Progenitor cell of endocrine pancreas (in vitro differentiated cells): Measurements from ENCODE around the gene MAFG. TPM values are rescaled to one million over a fixed set of nuclear protein-coding genes. Genes with fewer than 3 reads are reported as not detected.

Experiments
- DNase-seq: peaks from one replicate; pipeline ENCODE4 v3.0.0; 2021; ENCODE audit warnings: low spot score; ENCODE audit not compliant: unreplicated experiment
- H3K27ac Mint-ChIP-seq: 2 replicates; pipeline ENCODE4 v1.8.0; 2021; ENCODE audit warnings: mild to moderate bottlenecking, moderate library complexity, mixed read lengths
- H3K27me3 Mint-ChIP-seq: 2 replicates; pipeline ENCODE4 v1.8.0; 2021; ENCODE audit warnings: mixed read lengths
- H3K36me3 Mint-ChIP-seq: 2 replicates; pipeline ENCODE4 v1.8.0; 2022; ENCODE audit warnings: mixed read lengths; ENCODE audit not compliant: insufficient read depth
- H3K4me1 Mint-ChIP-seq: 2 replicates; pipeline ENCODE4 v1.8.0; 2021; ENCODE audit warnings: low read depth, mixed read lengths
- H3K4me3 Mint-ChIP-seq: 2 replicates; pipeline ENCODE4 v1.8.0; 2021; ENCODE audit warnings: low read depth, mild to moderate bottlenecking, moderate library complexity, mixed read lengths
- H3K9me3 Mint-ChIP-seq: 2 replicates; pipeline ENCODE4 v1.8.0; 2021; ENCODE audit warnings: low read depth, mixed read lengths
- total RNA-seq: library from RNA; stranded (reverse); gene quantifications from 2 replicates; pipeline ENCODE4 v1.2.1, GENCODE V29; 2021
- TF ChIP-seq, protein P1 (sequence below): fragments of 200-600 bp; sonication (generic); IDR thresholded peaks from one replicate; pipeline ENCODE4 v1.5.0; 2021; ENCODE audit warnings: antibody characterized with exemption, mild to moderate bottlenecking; ENCODE audit not compliant: unreplicated experiment

MAFG gene
- total RNA-seq, 1 donor from 2014 or later, result 29.5 TPM

DNA sequence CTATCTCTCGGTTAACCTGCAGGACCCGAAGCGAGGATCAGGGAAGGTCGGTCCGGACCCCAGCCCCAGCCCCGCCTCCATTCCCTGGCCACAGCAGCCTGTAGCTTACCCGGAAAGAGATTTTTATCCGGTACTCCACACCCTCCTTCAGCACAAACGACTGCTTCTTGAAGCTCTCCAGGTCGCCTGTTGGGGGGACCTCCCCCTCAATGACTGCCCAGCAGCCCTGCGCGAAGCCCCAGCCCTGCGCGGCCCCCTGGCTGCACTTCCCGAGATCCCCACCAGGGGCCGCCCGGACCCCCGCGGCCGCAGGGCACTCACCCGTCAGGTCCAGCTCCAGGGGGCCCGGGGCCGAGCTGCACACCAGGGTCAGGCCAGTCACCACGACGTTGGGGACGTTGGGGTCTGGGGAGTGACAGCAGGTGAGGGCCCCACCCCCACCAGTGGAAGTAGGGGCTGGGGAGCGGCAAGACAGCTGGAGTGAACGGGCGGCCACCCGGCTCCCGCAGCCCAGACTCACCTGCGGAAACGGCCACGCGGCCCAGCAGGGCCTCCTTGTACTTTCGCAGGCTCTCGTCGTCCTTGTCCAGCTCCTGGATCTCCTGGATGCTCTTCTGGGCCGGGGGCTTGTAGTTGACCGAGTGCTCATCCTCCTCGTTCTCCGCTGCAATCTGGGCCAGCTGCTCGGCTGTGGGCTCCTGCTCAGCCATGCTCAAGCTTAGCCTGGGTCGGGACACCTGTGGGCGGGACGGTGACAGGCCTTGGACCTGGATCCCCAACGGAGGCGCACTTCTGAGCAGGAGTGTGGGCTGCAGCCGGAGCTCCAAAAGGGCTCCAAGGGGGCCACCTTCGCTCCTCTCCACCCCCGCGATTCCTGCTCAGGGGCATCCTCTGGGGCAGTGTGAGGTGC lies 58.1 kb downstream of the MAFG start:
- TF ChIP-seq, protein P1, sequence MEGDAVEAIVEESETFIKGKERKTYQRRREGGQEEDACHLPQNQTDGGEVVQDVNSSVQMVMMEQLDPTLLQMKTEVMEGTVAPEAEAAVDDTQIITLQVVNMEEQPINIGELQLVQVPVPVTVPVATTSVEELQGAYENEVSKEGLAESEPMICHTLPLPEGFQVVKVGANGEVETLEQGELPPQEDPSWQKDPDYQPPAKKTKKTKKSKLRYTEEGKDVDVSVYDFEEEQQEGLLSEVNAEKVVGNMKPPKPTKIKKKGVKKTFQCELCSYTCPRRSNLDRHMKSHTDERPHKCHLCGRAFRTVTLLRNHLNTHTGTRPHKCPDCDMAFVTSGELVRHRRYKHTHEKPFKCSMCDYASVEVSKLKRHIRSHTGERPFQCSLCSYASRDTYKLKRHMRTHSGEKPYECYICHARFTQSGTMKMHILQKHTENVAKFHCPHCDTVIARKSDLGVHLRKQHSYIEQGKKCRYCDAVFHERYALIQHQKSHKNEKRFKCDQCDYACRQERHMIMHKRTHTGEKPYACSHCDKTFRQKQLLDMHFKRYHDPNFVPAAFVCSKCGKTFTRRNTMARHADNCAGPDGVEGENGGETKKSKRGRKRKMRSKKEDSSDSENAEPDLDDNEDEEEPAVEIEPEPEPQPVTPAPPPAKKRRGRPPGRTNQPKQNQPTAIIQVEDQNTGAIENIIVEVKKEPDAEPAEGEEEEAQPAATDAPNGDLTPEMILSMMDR, result peak; percentile 97
- H3K27ac Mint-ChIP-seq, result peak overlapping the region; percentile 89
- DNase-seq, result peak; percentile 65

DNA sequence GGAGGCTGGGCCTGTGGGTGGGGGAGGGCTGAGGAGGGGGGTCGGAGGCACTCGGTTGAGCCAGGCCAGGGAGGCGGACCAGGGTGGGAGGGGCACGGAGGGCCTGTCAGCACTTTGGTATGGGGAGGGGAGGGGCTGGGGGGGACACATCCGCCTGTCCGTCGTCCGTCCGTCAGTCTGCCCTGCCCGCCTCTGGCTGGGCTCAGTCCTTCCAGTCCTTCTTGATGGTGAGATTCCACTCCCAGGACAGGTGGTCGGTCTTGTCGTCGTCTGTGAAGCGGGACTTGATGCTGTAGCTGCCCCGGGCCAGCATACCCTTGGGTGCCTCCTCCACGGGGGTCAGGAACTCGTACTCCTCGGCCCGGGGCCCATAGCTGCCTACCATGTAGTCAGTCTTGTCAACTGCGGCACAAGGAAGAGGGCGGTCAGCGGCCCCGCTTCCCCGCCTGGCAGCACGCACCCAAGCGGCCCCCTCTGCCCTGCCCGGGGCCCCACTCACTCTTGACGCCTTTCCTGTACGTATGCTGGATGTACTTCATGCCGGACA lies 58.8 kb downstream of the MAFG start:
- Mint-ChIP-seq H3K27ac (peak overlapping the region; percentile 33), H3K4me1 (peaks cover 5% of the 10 kb centered on the region), H3K36me3 (peaks cover 3% of the 10 kb centered on the region), H3K27me3 (no peaks in the 10 kb centered on the region), H3K4me3 (no peak overlapping the region), H3K9me3 (no peaks in the 10 kb centered on the region)
- TF ChIP-seq, protein P1, result no peak
- DNase-seq, result no peak

More for the DNA sequence above, 58.1 kb downstream of the MAFG start:
- H3K9me3 Mint-ChIP-seq, result no peaks in the 10 kb centered on the region
- peak overlapping the region; percentile 79 for H3K4me3 Mint-ChIP-seq
- H3K27me3 Mint-ChIP-seq, result no peaks in the 10 kb centered on the region
- H3K4me1 Mint-ChIP-seq, result peaks cover 5% of the 10 kb centered on the region
- H3K36me3 Mint-ChIP-seq, result peaks cover 3% of the 10 kb centered on the region

Other genes with a start within 250 kb of the MAFG start
- 42.1 TPM in 2 replicates for gene ARL16, start 243.9 kb downstream of the MAFG start, total RNA-seq
- 127 and 141 TPM in 2 replicates for gene HGS, start 243.7 kb downstream of the MAFG start, total RNA-seq
- 63.6 and 63.9 TPM in 2 replicates for gene MRPL12, start 224.4 kb downstream of the MAFG start, total RNA-seq
- 36.9 and 40.9 TPM in 2 replicates for gene SLC25A10, start 215.5 kb downstream of the MAFG start, total RNA-seq
- 2.1 and 2.2 TPM in 2 replicates for gene GCGR, start 123.6 kb downstream of the MAFG start, total RNA-seq
- 138 and 157 TPM in 2 replicates for gene MCRIP1, start 94.4 kb downstream of the MAFG start, total RNA-seq
- not detected in 2 replicates for gene PPP1R27, start 92.7 kb downstream of the MAFG start, total RNA-seq
- 467 and 484 TPM in 2 replicates for gene P4HB, start 67.2 kb downstream of the MAFG start, total RNA-seq
- 239 and 248 TPM in 2 replicates for gene ARHGDIA, start 56.4 kb downstream of the MAFG start, total RNA-seq
- 98.9 and 99.7 TPM in 2 replicates for gene ALYREF, start 36.1 kb downstream of the MAFG start, total RNA-seq
- 137 and 139 TPM in 2 replicates for gene ANAPC11, start 36.0 kb downstream of the MAFG start, total RNA-seq
- gene NPB, start 25.5 kb downstream of the MAFG start, total RNA-seq, result 0.78 and 1.7 TPM in 2 replicates
- 93.2 and 95.2 TPM in 2 replicates for gene PCYT2, start 16.3 kb downstream of the MAFG start, total RNA-seq
- gene SIRT7, start 9.6 kb downstream of the MAFG start, total RNA-seq, result 32.4 and 34.0 TPM in 2 replicates
- gene PYCR1, start 9.6 kb upstream of the MAFG start, total RNA-seq, result 65.0 and 65.6 TPM in 2 replicates
- not detected in 2 replicates for gene MYADML2, start 19.5 kb upstream of the MAFG start, total RNA-seq
- 0.60 and 1.3 TPM in 2 replicates for gene NOTUM, start 33.5 kb upstream of the MAFG start, total RNA-seq
- 55.5 and 55.7 TPM in 2 replicates for gene ASPSCR1, start 49.9 kb upstream of the MAFG start, total RNA-seq
- gene CENPX, start 95.1 kb upstream of the MAFG start, total RNA-seq, result 64.1 and 66.2 TPM in 2 replicates
- 39.4 and 43.7 TPM in 2 replicates for gene LRRC45, start 95.6 kb upstream of the MAFG start, total RNA-seq
- 25.2 and 26.2 TPM in 2 replicates for gene RAC3, start 103.9 kb upstream of the MAFG start, total RNA-seq
- 72.2 and 77.6 TPM in 2 replicates for gene DCXR, start 110.0 kb upstream of the MAFG start, total RNA-seq
- 60.1 and 65.5 TPM in 2 replicates for gene RFNG, start 124.1 kb upstream of the MAFG start, total RNA-seq
- 134 and 137 TPM in 2 replicates for gene GPS1, start 124.2 kb upstream of the MAFG start, total RNA-seq
- 85.2 and 93.8 TPM in 2 replicates for gene DUS1L, start 138.1 kb upstream of the MAFG start, total RNA-seq
- 303 and 308 TPM in 2 replicates for gene FASN, start 170.5 kb upstream of the MAFG start, total RNA-seq